GM12892 (cell line): ENCODE results near the gene ADIRF.

Experiments
- POLR2A ChIP-seq: IDR thresholded peaks from 2 replicates; pipeline ENCODE4 v1.6.1; 2011; ENCODE audit warnings: low read depth, low read length, control low read depth
- POLR2AphosphoS5 ChIP-seq: IDR thresholded peaks from 2 replicates; pipeline ENCODE4 v1.6.1; 2011; ENCODE audit warnings: low read depth, low read length, control low read depth
- TAF1 ChIP-seq: IDR thresholded peaks from 2 replicates; pipeline ENCODE4 v1.6.1; 2011; ENCODE audit warnings: low read depth, mild to moderate bottlenecking, control low read depth, low read length, borderline replicate concordance

DNA sequence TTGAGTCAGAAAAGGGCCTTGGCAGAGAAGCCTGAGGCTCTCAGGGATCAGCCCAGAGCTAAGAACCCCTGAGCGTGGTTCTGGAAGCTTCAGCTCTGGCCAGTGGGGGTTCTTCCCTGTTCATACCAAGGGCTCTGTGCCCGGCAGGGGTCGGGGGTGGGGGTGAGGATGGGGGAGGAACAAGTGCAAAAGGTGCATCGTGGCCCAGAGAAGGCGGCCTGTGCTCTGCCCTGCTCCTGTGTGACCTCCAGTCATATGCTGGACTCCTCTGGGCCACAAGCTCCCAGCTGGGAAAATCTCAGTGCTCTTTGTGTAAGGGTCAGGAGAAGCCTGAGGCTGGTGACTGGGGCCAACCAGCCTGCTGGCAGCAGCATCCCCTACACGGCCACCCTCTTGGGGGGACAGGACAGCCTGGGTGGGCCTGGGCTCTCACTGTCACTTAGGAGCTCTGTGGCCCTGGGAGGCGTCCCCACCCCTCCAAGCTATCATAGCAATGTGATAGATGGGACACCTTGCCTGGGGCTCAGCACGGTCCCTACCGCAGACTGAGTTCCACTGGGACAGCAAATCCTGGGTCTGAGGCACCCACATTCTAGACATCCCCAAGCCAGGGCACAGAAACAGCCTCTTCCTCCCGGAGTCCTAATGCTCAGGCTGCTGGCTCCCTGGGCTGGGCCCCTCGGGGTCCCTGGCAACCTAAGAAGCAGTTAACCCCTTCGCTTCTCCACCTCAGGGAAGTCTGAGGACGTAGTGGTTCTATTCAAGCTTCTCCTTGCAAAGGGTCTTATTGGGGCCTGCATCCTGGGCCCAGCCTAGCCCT, 13.4 kb upstream of the ADIRF start:
- TF ChIP-seq POLR2AphosphoS5 (no peak), POLR2A (no peak), TAF1 (no peak)
